ENCODE data around the gene CSF1.

GRCh38 chr1:109930252-109930993, 19.8 kb downstream of the CSF1 start:
- TF ChIP-seq CTCF (IDR thresholded peaks at IDR 0.05) = no peak
- TF ChIP-seq POLR2A (IDR thresholded peaks at IDR 0.05) = no peak

Data from Peyer's patch (tissue), 4 donors.